HG02571 (cell line): Measurements from ENCODE around the gene RPL22.
"Not testable (repeated sequence)": the region's sequence is repeated elsewhere in the genome, so short reads cannot be mapped to it uniquely, and the experiment has no call there.

ENCODE experiments used
- ATAC-seq: cut with Tn5 transposase; IDR thresholded peaks from one replicate; pipeline ENCODE4 v1.9.1; 2021; ENCODE audit warnings: mild to moderate bottlenecking, moderate library complexity; ENCODE audit not compliant: unreplicated experiment

Gene RPL22

GRCh38 chr1:6234502-6235295, 35.3 kb upstream of the RPL22 start:
- ATAC-seq = no peak

GRCh38 chr1:6233376-6233775, 34.0 kb upstream of the RPL22 start:
- ATAC-seq = no peak

GRCh38 chr1:6225651-6226050, 26.3 kb upstream of the RPL22 start:
- no peak for ATAC-seq

GRCh38 chr1:6224718-6225117, 25.3 kb upstream of the RPL22 start:
- ATAC-seq = no peak

- ATAC-seq = no peak
These were observed 24.2 kb upstream of the RPL22 start for GRCh38 chr1:6223617-6224016.

GRCh38 chr1:6222636-6223035, 23.2 kb upstream of the RPL22 start:
- no peak for ATAC-seq

- ATAC-seq = no peak
These were observed 21.9 kb upstream of the RPL22 start for GRCh38 chr1:6221210-6221784.

GRCh38 chr1:6220236-6220635, 20.8 kb upstream of the RPL22 start:
- ATAC-seq = no peak

- not testable (repeated sequence) for ATAC-seq
These were observed 20.2 kb upstream of the RPL22 start for GRCh38 chr1:6219641-6220040.

- ATAC-seq = no peak
These were observed 19.2 kb upstream of the RPL22 start for GRCh38 chr1:6218375-6219164.

- no peak for ATAC-seq
These were observed 13.0 kb upstream of the RPL22 start for GRCh38 chr1:6212193-6212959.

- no peak for ATAC-seq
These were observed 12.3 kb upstream of the RPL22 start for GRCh38 chr1:6211731-6212130.

GRCh38 chr1:6210591-6211355, 11.4 kb upstream of the RPL22 start:
- no peak for ATAC-seq

GRCh38 chr1:6209661-6210580, 10.5 kb upstream of the RPL22 start:
- ATAC-seq = no peak

- ATAC-seq = no peak
These were observed 9.6 kb upstream of the RPL22 start for GRCh38 chr1:6208723-6209660.

GRCh38 chr1:6207921-6208320, 8.5 kb upstream of the RPL22 start:
- no peak for ATAC-seq

- no peak for ATAC-seq
These were observed 7.9 kb upstream of the RPL22 start for GRCh38 chr1:6207075-6207885.

GRCh38 chr1:6206520-6206855, 7.1 kb upstream of the RPL22 start:
- no peak for ATAC-seq
